ENCODE results near the gene ADAMTS8.

ADAMTS8 gene

GRCh38 chr11:130425156-130425555 lies 3.3 kb downstream of the ADAMTS8 start:
- no peak for ATAC-seq
- TF ChIP-seq ARNTL (CRISPR knock-in tag; IDR thresholded peaks at IDR 0.05; ENCODE audit: borderline replicate concordance, low read depth) = no peak

GRCh38 chr11:130424613-130425140 lies 3.7 kb downstream of the ADAMTS8 start:
- no peak for ATAC-seq
- TF ChIP-seq, protein P1, sequence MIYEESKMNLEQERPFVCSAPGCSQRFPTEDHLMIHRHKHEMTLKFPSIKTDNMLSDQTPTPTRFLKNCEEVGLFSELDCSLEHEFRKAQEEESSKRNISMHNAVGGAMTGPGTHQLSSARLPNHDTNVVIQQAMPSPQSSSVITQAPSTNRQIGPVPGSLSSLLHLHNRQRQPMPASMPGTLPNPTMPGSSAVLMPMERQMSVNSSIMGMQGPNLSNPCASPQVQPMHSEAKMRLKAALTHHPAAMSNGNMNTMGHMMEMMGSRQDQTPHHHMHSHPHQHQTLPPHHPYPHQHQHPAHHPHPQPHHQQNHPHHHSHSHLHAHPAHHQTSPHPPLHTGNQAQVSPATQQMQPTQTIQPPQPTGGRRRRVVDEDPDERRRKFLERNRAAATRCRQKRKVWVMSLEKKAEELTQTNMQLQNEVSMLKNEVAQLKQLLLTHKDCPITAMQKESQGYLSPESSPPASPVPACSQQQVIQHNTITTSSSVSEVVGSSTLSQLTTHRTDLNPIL (CRISPR knock-in tag; IDR thresholded peaks at IDR 0.05; ENCODE audit: low read depth) = no peak
- TF ChIP-seq BACH2 (CRISPR knock-in tag; IDR thresholded peaks at IDR 0.05; ENCODE audit: borderline replicate concordance) = no peak
- TF ChIP-seq CSDC2 (CRISPR knock-in tag; IDR thresholded peaks at IDR 0.05) = no peak
- TF ChIP-seq, protein P2, sequence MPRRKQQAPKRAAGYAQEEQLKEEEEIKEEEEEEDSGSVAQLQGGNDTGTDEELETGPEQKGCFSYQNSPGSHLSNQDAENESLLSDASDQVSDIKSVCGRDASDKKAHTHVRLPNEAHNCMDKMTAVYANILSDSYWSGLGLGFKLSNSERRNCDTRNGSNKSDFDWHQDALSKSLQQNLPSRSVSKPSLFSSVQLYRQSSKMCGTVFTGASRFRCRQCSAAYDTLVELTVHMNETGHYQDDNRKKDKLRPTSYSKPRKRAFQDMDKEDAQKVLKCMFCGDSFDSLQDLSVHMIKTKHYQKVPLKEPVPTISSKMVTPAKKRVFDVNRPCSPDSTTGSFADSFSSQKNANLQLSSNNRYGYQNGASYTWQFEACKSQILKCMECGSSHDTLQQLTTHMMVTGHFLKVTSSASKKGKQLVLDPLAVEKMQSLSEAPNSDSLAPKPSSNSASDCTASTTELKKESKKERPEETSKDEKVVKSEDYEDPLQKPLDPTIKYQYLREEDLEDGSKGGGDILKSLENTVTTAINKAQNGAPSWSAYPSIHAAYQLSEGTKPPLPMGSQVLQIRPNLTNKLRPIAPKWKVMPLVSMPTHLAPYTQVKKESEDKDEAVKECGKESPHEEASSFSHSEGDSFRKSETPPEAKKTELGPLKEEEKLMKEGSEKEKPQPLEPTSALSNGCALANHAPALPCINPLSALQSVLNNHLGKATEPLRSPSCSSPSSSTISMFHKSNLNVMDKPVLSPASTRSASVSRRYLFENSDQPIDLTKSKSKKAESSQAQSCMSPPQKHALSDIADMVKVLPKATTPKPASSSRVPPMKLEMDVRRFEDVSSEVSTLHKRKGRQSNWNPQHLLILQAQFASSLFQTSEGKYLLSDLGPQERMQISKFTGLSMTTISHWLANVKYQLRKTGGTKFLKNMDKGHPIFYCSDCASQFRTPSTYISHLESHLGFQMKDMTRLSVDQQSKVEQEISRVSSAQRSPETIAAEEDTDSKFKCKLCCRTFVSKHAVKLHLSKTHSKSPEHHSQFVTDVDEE (CRISPR knock-in tag; IDR thresholded peaks at IDR 0.05) = no peak
- no peak for TF ChIP-seq ZNF8 (CRISPR knock-in tag; IDR thresholded peaks at IDR 0.05)
- TF ChIP-seq ZNF565 (CRISPR knock-in tag; conservative IDR thresholded peaks at IDR 0.05; ENCODE audit: low read depth) = no peak

- ATAC-seq = no peak
- no peak for TF ChIP-seq CSDC2 (CRISPR knock-in tag; IDR thresholded peaks at IDR 0.05)
Measured at GRCh38 chr11:130423541-130424142, 4.8 kb downstream of the ADAMTS8 start.

GRCh38 chr11:130422251-130422995 lies 6.0 kb downstream of the ADAMTS8 start:
- ATAC-seq = no peak
- no peak for TF ChIP-seq ZC3H10 (CRISPR knock-in tag; IDR thresholded peaks at IDR 0.05)
- TF ChIP-seq TCF4 (CRISPR knock-in tag; IDR thresholded peaks at IDR 0.05; ENCODE audit: borderline replicate concordance) = no peak
- no peak for TF ChIP-seq ZNF8 (CRISPR knock-in tag; IDR thresholded peaks at IDR 0.05)
- TF ChIP-seq, protein P2 (CRISPR knock-in tag; IDR thresholded peaks at IDR 0.05) = no peak
- no peak for TF ChIP-seq POU6F1 (CRISPR knock-in tag; IDR thresholded peaks at IDR 0.05; ENCODE audit: borderline replicate concordance, low read depth)
- TF ChIP-seq ZFP3 (CRISPR knock-in tag; IDR thresholded peaks at IDR 0.05) = no peak
- no peak for TF ChIP-seq ZNF70 (CRISPR knock-in tag; IDR thresholded peaks at IDR 0.05)
- TF ChIP-seq BACH2 (CRISPR knock-in tag; IDR thresholded peaks at IDR 0.05; ENCODE audit: borderline replicate concordance) = no peak
- TF ChIP-seq ZFP30 (CRISPR knock-in tag; IDR thresholded peaks at IDR 0.05) = no peak
- TF ChIP-seq, protein P3, sequence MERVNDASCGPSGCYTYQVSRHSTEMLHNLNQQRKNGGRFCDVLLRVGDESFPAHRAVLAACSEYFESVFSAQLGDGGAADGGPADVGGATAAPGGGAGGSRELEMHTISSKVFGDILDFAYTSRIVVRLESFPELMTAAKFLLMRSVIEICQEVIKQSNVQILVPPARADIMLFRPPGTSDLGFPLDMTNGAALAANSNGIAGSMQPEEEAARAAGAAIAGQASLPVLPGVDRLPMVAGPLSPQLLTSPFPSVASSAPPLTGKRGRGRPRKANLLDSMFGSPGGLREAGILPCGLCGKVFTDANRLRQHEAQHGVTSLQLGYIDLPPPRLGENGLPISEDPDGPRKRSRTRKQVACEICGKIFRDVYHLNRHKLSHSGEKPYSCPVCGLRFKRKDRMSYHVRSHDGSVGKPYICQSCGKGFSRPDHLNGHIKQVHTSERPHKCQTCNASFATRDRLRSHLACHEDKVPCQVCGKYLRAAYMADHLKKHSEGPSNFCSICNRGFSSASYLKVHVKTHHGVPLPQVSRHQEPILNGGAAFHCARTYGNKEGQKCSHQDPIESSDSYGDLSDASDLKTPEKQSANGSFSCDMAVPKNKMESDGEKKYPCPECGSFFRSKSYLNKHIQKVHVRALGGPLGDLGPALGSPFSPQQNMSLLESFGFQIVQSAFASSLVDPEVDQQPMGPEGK (CRISPR knock-in tag; IDR thresholded peaks at IDR 0.05; ENCODE audit: borderline replicate concordance) = no peak
- no peak for TF ChIP-seq TOX (CRISPR knock-in tag; IDR thresholded peaks at IDR 0.05; ENCODE audit: borderline replicate concordance)
